ENCODE measurements around the gene PRKAA1. TPM values are rescaled to one million over a fixed set of nuclear protein-coding genes. Genes with fewer than 3 reads are reported as not detected.
A peak's percentile ranks its signal among the peaks of the same experiment; 100 is the strongest.

PRKAA1 gene
- total RNA-seq, 4 donors from 2014 or later: 75.2 to 108 (median 91.0) TPM

GRCh38 chr5:40717281-40717680 lies 80.9 kb downstream of the PRKAA1 start:
- no peak for TF ChIP-seq CTCF (IDR thresholded peaks at IDR 0.05; ENCODE audit: low read depth)

GRCh38 chr5:40716590-40716989 lies 81.6 kb downstream of the PRKAA1 start:
- no peak for TF ChIP-seq CTCF (IDR thresholded peaks at IDR 0.05; ENCODE audit: low read depth)

GRCh38 chr5:40716000-40716399 lies 82.2 kb downstream of the PRKAA1 start:
- no peak for TF ChIP-seq CTCF (IDR thresholded peaks at IDR 0.05; ENCODE audit: low read depth)

GRCh38 chr5:40714001-40714400 lies 84.2 kb downstream of the PRKAA1 start:
- no peak for TF ChIP-seq CTCF (IDR thresholded peaks at IDR 0.05; ENCODE audit: low read depth)

Small RNAs within 50 kb of the gene (small RNA-seq; reads per million reads assigned to genes)
- gene RF00191 (not detected), gene SNORD72 (65.9 reads per million, percentile 97 among the genes with 10 or more reads in this experiment)

Other genes starting within 250 kb of the PRKAA1 start
- 10 to 100 TPM; 14.0 to 32.6 (median 20.5) TPM for gene PTGER4, start 118.5 kb downstream of the PRKAA1 start, total RNA-seq
- gene TTC33, start 42.4 kb downstream of the PRKAA1 start, total RNA-seq: 10 to 100 TPM; 11.7 to 22.0 (median 17.7) TPM
- gene RPL37, start 36.8 kb upstream of the PRKAA1 start, total RNA-seq: 100 to 1,000 TPM in 3 of 4 donors, 10 to 100 TPM in 1; 70.5 to 243 (median 152) TPM
- gene CARD6, start 43.0 kb upstream of the PRKAA1 start, total RNA-seq: 10 to 100 TPM; 19.2 to 40.3 (median 31.0) TPM
- gene C7, start 111.1 kb upstream of the PRKAA1 start, total RNA-seq: 100 to 1,000 TPM in 2 of 4 donors, 10 to 100 TPM in 2; 72.4 to 311 (median 113) TPM

Data from subcutaneous adipose tissue (tissue), 4 donors.